Gastroesophageal sphincter (tissue), 3 donors: ENCODE results near the gene ZNF780B.

ENCODE experiments used
- CTCF ChIP-seq, 4 experiments: fragments of 200-600 bp in 2 of 4; fragments of 450-650 bp in 2 of 4; sonication (generic) in 1 of 4; IDR thresholded peaks; one replicate each; pipeline ENCODE4 v1.5.1; 2017 to 2019; ENCODE audit warnings: antibody characterized with exemption in 4 of 4, mild to moderate bottlenecking in 2 of 4, moderate library complexity in 2 of 4
- POLR2AphosphoS5 ChIP-seq: sonication (generic); formaldehyde crosslinking; IDR thresholded peaks from one replicate; pipeline ENCODE4 v1.6.1; 2017; ENCODE audit warnings: antibody characterized with exemption

GRCh38 chr19:40104754-40105153 lies 48.7 kb upstream of the ZNF780B start:
- TF ChIP-seq CTCF (IDR thresholded peaks at IDR 0.05) (no peak), POLR2AphosphoS5 (no peak)
